AG04450 (cell line): Measurements from ENCODE around the gene CCNY. TPM values are rescaled to one million over a fixed set of nuclear protein-coding genes. Genes with fewer than 3 reads are reported as not detected.

Experiments
- CTCF ChIA-PET: fragments of 300-600, 350-600 bp; formaldehyde crosslinking; extraction: SDS; loops from one replicate; lab custom pipeline; 2022; ENCODE audit warnings: antibody characterized with exemption, inconsistent platforms; lab: Charles Lee
- POLR2A ChIA-PET: fragments of 350-600 bp; formaldehyde crosslinking; extraction: SDS; loops from one replicate; lab custom pipeline; 2021; ENCODE audit warnings: antibody characterized with exemption, inconsistent platforms; lab: Yijun Ruan, JAX
- DNase-seq: peaks from one replicate; pipeline ENCODE4 v3.0.0-alpha.2; 2011; ENCODE audit warnings: low read depth, low spot score
- H3K27ac ChIP-seq: one replicate; pipeline ENCODE4 v1.5.1; 2012; ENCODE audit warnings: low read depth, low read length, control low read depth
- H3K27me3 ChIP-seq: one replicate; pipeline ENCODE4 v1.6.0; 2012; ENCODE audit warnings: low read length; ENCODE audit not compliant: control insufficient read depth, insufficient read depth
- H3K4me3 ChIP-seq: 2 replicates; pipeline ENCODE4 v1.5.1; 2011; ENCODE audit warnings: mild to moderate bottlenecking, low read depth, low read length, control low read depth
- H3K9me3 ChIP-seq: 2 replicates; pipeline ENCODE4 v1.5.1; 2012; ENCODE audit warnings: low read length; ENCODE audit not compliant: control insufficient read depth, insufficient read depth
- CTCF ChIP-seq: IDR thresholded peaks from 2 replicates; pipeline ENCODE4 v1.5.1; 2011; ENCODE audit warnings: low read depth, low read length, control low read depth, inconsistent platforms
- polyA plus RNA-seq: library from polyadenylated mRNA; depleted of rRNA; stranded (reverse); fragments of >200 nt; gene quantifications from 2 replicates; pipeline ENCODE4 v1.2.3, GENCODE V29; 2011

CCNY gene
- polyA plus RNA-seq, 1 experiment: 90.2 TPM

- no peak for TF ChIP-seq CTCF
- no peak for DNase-seq
These were observed 252.5 kb downstream of the CCNY start for GRCh38 chr10:35588836-35589235.

GRCh38 chr10:35592441-35592840 is 256.1 kb downstream of the CCNY start:
- no peak for DNase-seq
- no peak overlapping the region for H3K27ac ChIP-seq
- ChIA-PET CTCF (interaction anchor here (1.0 kb wide), 1 partner anchor 30 kb away, joined by 3 read pairs; no protein-coding TSS in a partner anchor), POLR2A (no interaction called here)
- H3K4me3 ChIP-seq: no peak overlapping the region
- H3K9me3 ChIP-seq: 0 out of 2 replicates have a peak, but pooled peaks cover 2% of the 10 kb centered on the region
- peaks cover 10% of the 10 kb centered on the region for H3K27me3 ChIP-seq
- TF ChIP-seq CTCF: no peak

More at GRCh38 chr10:35588836-35589235, 252.5 kb downstream of the CCNY start:
- ChIA-PET POLR2A (no interaction called here), CTCF (interaction anchor here (1.5 kb wide), 1 partner anchor 25 kb away, joined by 7 read pairs; no protein-coding TSS in a partner anchor)
- Histone ChIP-seq H3K4me3 (no peak overlapping the region), H3K9me3 (0 out of 2 replicates have a peak, but pooled peaks cover 2% of the 10 kb centered on the region), H3K27ac (no peak overlapping the region), H3K27me3 (peaks cover 10% of the 10 kb centered on the region)

DNA sequence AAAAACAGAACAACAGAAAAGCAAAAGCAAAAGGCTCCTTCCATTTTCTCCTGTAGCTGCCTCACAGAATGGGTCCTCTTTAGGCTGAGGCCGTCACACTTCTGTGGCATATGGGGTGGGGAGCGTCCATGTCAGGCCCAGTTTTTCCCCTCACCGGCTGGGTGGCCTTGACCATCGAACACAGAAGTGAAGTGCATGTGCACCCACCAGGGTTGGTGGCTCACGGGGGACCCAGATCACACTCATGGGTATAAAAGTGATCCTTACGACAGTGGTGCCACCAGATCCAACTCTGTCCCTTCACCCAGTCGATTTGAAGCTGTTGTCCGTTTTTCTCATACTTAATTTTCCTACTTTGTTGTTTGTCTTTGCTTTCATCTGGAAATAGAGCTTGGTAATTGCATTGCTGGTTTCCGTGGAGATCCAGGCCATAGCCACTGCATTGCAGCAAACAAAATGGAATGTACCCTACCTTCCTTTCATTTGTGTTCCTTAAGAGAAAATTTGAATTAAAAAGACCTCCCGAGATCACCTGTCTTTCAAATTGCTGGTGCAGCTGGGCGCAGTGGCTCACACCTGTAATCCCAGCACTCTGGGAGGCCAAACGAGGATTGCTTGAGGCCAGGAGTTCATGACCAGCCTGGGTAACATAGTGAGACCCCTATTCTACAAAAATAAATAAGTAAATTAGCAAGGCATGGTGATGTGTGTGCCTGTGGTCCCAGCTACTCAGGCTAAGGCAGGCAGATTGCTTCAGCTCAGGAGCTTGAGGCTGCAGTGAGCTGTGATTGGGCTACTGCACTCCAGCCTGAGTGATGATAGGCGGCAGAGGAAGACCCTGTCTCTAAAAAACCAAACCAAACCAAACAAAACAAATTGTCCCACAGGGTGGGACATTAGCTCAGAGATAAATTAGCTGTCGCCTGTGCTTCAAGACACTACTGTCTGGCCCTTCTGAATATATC is 258.1 kb downstream of the CCNY start:
- ChIA-PET CTCF (interaction anchor here (1.1 to 1.5 kb wide), 2 partner anchors 354 to 1185 kb away, joined by 5 read pairs; no protein-coding TSS in a partner anchor), POLR2A (interaction anchor here (0.5 kb wide), 1 partner anchor 101 kb away, joined by 15 read pairs; no protein-coding TSS in a partner anchor)
- H3K9me3 ChIP-seq: 0 out of 2 replicates have a peak, but pooled peaks cover 2% of the 10 kb centered on the region
- H3K4me3 ChIP-seq: no peak overlapping the region
- H3K27ac ChIP-seq: no peak overlapping the region
- no peak for DNase-seq
- no peak for TF ChIP-seq CTCF
- H3K27me3 ChIP-seq: peaks cover 9% of the 10 kb centered on the region

GRCh38 chr10:35595106-35595505 is 258.8 kb downstream of the CCNY start:
- POLR2A ChIA-PET: interaction anchor here (0.7 kb wide), 1 partner anchor 400 kb away, joined by 6 read pairs; no protein-coding TSS in a partner anchor
- Histone ChIP-seq H3K4me3 (no peak overlapping the region), H3K27me3 (peaks cover 7% of the 10 kb centered on the region), H3K27ac (no peak overlapping the region), H3K9me3 (0 out of 2 replicates have a peak, but pooled peaks cover 2% of the 10 kb centered on the region)
- CTCF ChIA-PET: interaction anchor here (0.8 kb wide), 1 partner anchor 356 kb away, joined by 3 read pairs; no protein-coding TSS in a partner anchor
- no peak for TF ChIP-seq CTCF
- no peak for DNase-seq
